GM12875 (cell line): ENCODE results near the gene RIC8A.
"Not testable (repeated sequence)": the region's sequence is repeated elsewhere in the genome, so short reads cannot be mapped to it uniquely, and the experiment has no call there.

Experiments
- H3K4me3 ChIP-seq: one replicate; pipeline ENCODE4 v1.5.1; 2011; ENCODE audit warnings: low read depth, low read length, control low read depth
- TF ChIP-seq, protein P1 (sequence below): IDR thresholded peaks from 2 replicates; pipeline ENCODE4 v1.5.1; 2011; ENCODE audit warnings: low read depth, mild to moderate bottlenecking, control low read depth, inconsistent platforms, low read length, moderate library complexity, borderline replicate concordance; ENCODE audit not compliant: insufficient read depth

Gene RIC8A

GRCh38 chr11:216081-216974 lies 8.8 kb downstream of the RIC8A start:
- H3K4me3 ChIP-seq, result no peak overlapping the region
- TF ChIP-seq, protein P1, sequence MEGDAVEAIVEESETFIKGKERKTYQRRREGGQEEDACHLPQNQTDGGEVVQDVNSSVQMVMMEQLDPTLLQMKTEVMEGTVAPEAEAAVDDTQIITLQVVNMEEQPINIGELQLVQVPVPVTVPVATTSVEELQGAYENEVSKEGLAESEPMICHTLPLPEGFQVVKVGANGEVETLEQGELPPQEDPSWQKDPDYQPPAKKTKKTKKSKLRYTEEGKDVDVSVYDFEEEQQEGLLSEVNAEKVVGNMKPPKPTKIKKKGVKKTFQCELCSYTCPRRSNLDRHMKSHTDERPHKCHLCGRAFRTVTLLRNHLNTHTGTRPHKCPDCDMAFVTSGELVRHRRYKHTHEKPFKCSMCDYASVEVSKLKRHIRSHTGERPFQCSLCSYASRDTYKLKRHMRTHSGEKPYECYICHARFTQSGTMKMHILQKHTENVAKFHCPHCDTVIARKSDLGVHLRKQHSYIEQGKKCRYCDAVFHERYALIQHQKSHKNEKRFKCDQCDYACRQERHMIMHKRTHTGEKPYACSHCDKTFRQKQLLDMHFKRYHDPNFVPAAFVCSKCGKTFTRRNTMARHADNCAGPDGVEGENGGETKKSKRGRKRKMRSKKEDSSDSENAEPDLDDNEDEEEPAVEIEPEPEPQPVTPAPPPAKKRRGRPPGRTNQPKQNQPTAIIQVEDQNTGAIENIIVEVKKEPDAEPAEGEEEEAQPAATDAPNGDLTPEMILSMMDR, result no peak

DNA sequence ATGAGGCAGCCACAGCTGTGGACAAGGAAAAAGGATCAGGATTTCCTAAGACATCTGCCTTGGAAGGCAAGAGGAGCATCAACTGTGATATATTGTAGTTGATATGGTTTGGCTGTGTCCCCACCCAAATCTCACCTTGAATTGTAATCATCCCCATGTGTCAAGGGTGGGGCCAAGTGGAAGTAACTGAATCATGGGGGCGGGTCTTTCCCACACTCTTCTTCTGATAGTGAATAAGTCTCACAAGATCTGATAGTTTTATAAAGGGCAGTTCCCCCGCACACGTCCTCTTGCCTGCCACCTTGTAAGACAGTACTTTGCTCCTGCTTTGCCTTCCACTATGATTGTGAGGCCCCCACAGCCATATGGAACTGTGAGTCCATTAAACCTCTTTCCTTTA lies 10.2 kb downstream of the RIC8A start:
- H3K4me3 ChIP-seq, result no peak overlapping the region
- TF ChIP-seq, protein P1, result no peak

DNA sequence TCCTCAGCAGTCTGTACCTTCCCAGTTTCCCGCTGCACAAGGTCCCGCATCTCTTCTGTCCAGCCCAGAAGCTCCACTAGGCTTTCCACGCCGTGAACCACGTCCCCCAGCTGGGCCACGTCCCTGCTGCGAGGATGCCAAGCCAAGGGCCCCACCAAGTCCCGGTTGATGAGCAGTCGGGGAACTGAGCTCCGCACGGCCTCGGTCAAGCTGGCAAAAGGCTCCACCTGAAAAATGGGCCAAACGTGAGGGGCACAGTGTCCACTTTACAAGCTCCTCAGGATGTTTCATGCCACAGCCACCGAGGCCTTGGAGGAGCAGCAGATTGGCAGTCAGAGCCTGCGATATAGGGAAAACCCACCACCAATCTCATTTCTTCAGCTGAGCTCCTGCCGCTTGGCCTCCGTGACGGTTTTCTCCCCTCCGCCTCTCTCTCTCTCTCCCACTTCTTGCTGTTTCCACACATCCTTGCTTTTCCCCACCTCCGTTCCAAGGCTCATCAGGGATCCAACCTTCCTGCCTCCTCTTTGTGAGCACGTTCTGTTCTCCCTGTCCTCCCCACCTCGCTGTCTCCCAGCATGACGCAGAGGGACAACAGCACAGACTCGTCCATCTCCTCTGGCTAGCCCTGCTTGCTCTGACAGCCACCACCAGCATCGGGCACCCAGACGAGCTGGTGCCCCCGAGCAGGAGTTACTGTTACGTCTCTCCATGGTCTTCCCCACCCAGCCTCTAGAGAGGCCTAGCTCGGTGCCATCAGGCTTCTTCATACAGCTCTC lies 11.5 kb downstream of the RIC8A start:
- TF ChIP-seq, protein P1, result no peak
- H3K4me3 ChIP-seq, result no peak overlapping the region

- H3K4me3 ChIP-seq, result not testable (repeated sequence)
Observed at GRCh38 chr11:220641-221215, 13.2 kb downstream of the RIC8A start.

- H3K4me3 ChIP-seq, result no peak overlapping the region
- TF ChIP-seq, protein P1, result no peak
Observed at GRCh38 chr11:221539-221938, 14.0 kb downstream of the RIC8A start.

GRCh38 chr11:221998-222789 lies 14.7 kb downstream of the RIC8A start:
- TF ChIP-seq, protein P1, result no peak
- no peak overlapping the region for H3K4me3 ChIP-seq
